GM12801 (cell line): ENCODE results near the gene SERPING1.

Source experiments
- CTCF ChIP-seq: IDR thresholded peaks from one replicate; pipeline ENCODE4 v1.5.1; 2011; ENCODE audit warnings: control low read depth; ENCODE audit not compliant: insufficient read length; ENCODE audit errors: extremely low read depth

SERPING1 gene

GRCh38 chr11:57630171-57630570, 32.7 kb downstream of the SERPING1 start:
- TF ChIP-seq CTCF, result no peak

GRCh38 chr11:57632116-57632515, 34.6 kb downstream of the SERPING1 start:
- no peak for TF ChIP-seq CTCF

- TF ChIP-seq CTCF, result no peak
Measured at GRCh38 chr11:57633394-57634070, 36.0 kb downstream of the SERPING1 start.

GRCh38 chr11:57634311-57634710, 36.8 kb downstream of the SERPING1 start:
- no peak for TF ChIP-seq CTCF

- TF ChIP-seq CTCF, result no peak
Measured at GRCh38 chr11:57635246-57635645, 37.8 kb downstream of the SERPING1 start.

- no peak for TF ChIP-seq CTCF
Measured at GRCh38 chr11:57637626-57638004, 40.1 kb downstream of the SERPING1 start.

- no peak for TF ChIP-seq CTCF
Measured at GRCh38 chr11:57638005-57638781, 40.7 kb downstream of the SERPING1 start.
